Loucy (cell line): Measurements from ENCODE around the gene HCN1.
"Not testable (repeated sequence)": the region's sequence is repeated elsewhere in the genome, so short reads cannot be mapped to it uniquely, and the experiment has no call there.

ENCODE experiments used
- H2AFZ ChIP-seq: fragments of 200-600 bp; sonication (generic); 2 replicates; pipeline ENCODE4 v1.6.0; 2016; ENCODE audit warnings: antibody characterized with exemption, mild to moderate bottlenecking, low read length, moderate library complexity
- H3F3A ChIP-seq: fragments of 200-600 bp; 2 replicates; pipeline ENCODE4 v1.6.0; 2016; ENCODE audit warnings: antibody characterized with exemption, low read depth, mild to moderate bottlenecking
- H3K27me3 ChIP-seq: fragments of 200-600 bp; sonication (generic); 2 replicates; pipeline ENCODE4 v1.6.1; 2014; ENCODE audit warnings: low read length, mild to moderate bottlenecking; ENCODE audit not compliant: insufficient read depth, poor library complexity, severe bottlenecking
- H3K36me3 ChIP-seq: fragments of 200-600 bp; sonication (generic); 2 replicates; pipeline ENCODE4 v1.6.1; 2016; ENCODE audit warnings: low read length; ENCODE audit not compliant: insufficient read depth
- H3K4me1 ChIP-seq: fragments of 200-600 bp; sonication (generic); 2 replicates; pipeline ENCODE4 v1.5.1; 2014; ENCODE audit warnings: low read length, mild to moderate bottlenecking; ENCODE audit not compliant: insufficient read depth, poor library complexity, severe bottlenecking
- H3K4me2 ChIP-seq: fragments of 200-600 bp; sonication (generic); 2 replicates; pipeline ENCODE4 v1.6.0; 2014; ENCODE audit warnings: antibody characterized with exemption, low read length, low read depth, mild to moderate bottlenecking; ENCODE audit not compliant: poor library complexity, severe bottlenecking
- H3K4me3 ChIP-seq: fragments of 200-600 bp; sonication (generic); 2 replicates; pipeline ENCODE4 v1.5.1; 2014; ENCODE audit warnings: low read length, mild to moderate bottlenecking, mixed read lengths; ENCODE audit not compliant: poor library complexity, severe bottlenecking
- H3K79me2 ChIP-seq: fragments of 200-600 bp; sonication (generic); 2 replicates; pipeline ENCODE4 v1.6.1; 2014; ENCODE audit warnings: low read length; ENCODE audit not compliant: insufficient read depth
- H3K9ac ChIP-seq: fragments of 200-600 bp; sonication (generic); 2 replicates; pipeline ENCODE4 v1.6.0; 2014; ENCODE audit warnings: mild to moderate bottlenecking, low read depth, low read length, moderate library complexity; ENCODE audit not compliant: poor library complexity, severe bottlenecking
- H3K9me2 ChIP-seq: fragments of 200-600 bp; sonication (generic); replicated peaks from 2 replicates; pipeline ENCODE4 v1.6.1; 2016; ENCODE audit warnings: low read depth, low read length, mixed read lengths
- H3K9me3 ChIP-seq: fragments of 200-600 bp; sonication (generic); 2 replicates; pipeline ENCODE4 v1.6.1; 2014; ENCODE audit warnings: mild to moderate bottlenecking, antibody characterized with exemption, low read length, low read depth; ENCODE audit not compliant: insufficient read depth
- H4K20me1 ChIP-seq: fragments of 200-600 bp; sonication (generic); 2 replicates; pipeline ENCODE4 v1.6.0; 2014; ENCODE audit warnings: antibody characterized with exemption, low read length, mild to moderate bottlenecking; ENCODE audit not compliant: insufficient read depth, poor library complexity, severe bottlenecking
- EZH2phosphoT487 ChIP-seq: fragments of 200-600 bp; IDR thresholded peaks from 2 replicates; pipeline ENCODE4 v1.6.1; 2018; ENCODE audit warnings: antibody characterized with exemption, mild to moderate bottlenecking, moderate library complexity, borderline replicate concordance
- TF ChIP-seq, protein P1 (sequence below): fragments of 200-600 bp; sonication (generic); conservative IDR thresholded peaks from 2 replicates; pipeline ENCODE4 v1.5.1; 2014; ENCODE audit warnings: mild to moderate bottlenecking, antibody characterized with exemption, low read length

Gene HCN1

DNA sequence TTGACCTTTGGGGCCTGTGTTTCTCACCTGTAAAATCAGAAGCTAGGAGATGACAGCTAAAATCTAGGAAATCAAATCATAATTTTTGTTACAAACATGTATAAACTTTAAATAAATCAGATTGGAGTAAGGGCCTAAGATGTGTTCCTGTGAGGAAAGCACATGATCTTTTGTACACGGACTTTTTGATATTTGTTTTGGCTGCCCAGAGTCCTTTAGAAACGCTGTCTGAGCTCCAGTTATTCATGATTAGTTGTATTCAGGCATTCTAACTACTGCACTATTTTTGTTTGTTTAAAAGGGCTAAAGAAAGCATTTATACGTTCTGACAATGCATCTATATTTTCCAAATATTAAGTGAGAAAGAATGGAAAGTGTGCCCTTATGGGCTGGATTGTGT, 94.8 kb downstream of the HCN1 start:
- H3K79me2 ChIP-seq, result no peaks in the 10 kb centered on the region
- H2AFZ ChIP-seq, result no peak overlapping the region
- no peaks in the 10 kb centered on the region for H3F3A ChIP-seq
- H3K9me3 ChIP-seq, result no peaks in the 10 kb centered on the region
- no peaks in the 10 kb centered on the region for H3K27me3 ChIP-seq
- H3K9me2 ChIP-seq, result no peaks in the 10 kb centered on the region
- no peak overlapping the region for H3K4me2 ChIP-seq
- no peak overlapping the region for H3K9ac ChIP-seq
- TF ChIP-seq, protein P1, sequence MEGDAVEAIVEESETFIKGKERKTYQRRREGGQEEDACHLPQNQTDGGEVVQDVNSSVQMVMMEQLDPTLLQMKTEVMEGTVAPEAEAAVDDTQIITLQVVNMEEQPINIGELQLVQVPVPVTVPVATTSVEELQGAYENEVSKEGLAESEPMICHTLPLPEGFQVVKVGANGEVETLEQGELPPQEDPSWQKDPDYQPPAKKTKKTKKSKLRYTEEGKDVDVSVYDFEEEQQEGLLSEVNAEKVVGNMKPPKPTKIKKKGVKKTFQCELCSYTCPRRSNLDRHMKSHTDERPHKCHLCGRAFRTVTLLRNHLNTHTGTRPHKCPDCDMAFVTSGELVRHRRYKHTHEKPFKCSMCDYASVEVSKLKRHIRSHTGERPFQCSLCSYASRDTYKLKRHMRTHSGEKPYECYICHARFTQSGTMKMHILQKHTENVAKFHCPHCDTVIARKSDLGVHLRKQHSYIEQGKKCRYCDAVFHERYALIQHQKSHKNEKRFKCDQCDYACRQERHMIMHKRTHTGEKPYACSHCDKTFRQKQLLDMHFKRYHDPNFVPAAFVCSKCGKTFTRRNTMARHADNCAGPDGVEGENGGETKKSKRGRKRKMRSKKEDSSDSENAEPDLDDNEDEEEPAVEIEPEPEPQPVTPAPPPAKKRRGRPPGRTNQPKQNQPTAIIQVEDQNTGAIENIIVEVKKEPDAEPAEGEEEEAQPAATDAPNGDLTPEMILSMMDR, result no peak
- TF ChIP-seq EZH2phosphoT487, result no peak
- H4K20me1 ChIP-seq, result no peaks in the 10 kb centered on the region
- H3K4me3 ChIP-seq, result no peak overlapping the region
- no peaks in the 10 kb centered on the region for H3K36me3 ChIP-seq
- H3K4me1 ChIP-seq, result no peaks in the 10 kb centered on the region

DNA sequence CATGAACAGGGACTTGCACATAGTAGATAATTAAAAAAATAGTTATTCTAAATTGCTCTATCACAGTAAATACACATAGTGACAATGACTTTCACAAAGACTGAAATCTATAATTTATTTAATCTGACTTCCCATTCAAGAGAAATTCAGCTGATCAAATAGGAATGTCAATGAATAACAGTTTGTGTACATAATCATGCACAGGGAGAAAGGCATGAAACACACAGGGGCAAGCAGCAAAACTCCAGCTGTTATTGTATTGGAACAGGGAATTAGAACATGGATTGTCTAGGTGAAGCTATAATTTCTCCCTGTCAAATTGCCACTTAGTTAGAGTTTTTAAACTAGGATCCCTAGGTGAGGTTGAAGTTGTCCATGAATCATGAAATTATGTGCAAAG, 99.9 kb downstream of the HCN1 start:
- Histone ChIP-seq H3K9ac (no peak overlapping the region), H3K79me2 (no peaks in the 10 kb centered on the region), H3K4me2 (no peak overlapping the region), H3K9me2 (no peaks in the 10 kb centered on the region), H3K36me3 (no peaks in the 10 kb centered on the region), H3K4me1 (no peaks in the 10 kb centered on the region), H3K9me3 (no peaks in the 10 kb centered on the region), H2AFZ (no peak overlapping the region), H3K27me3 (no peaks in the 10 kb centered on the region), H3K4me3 (no peak overlapping the region), H4K20me1 (no peaks in the 10 kb centered on the region), H3F3A (no peaks in the 10 kb centered on the region)
- no peak for TF ChIP-seq EZH2phosphoT487
- TF ChIP-seq, protein P1, result no peak

DNA sequence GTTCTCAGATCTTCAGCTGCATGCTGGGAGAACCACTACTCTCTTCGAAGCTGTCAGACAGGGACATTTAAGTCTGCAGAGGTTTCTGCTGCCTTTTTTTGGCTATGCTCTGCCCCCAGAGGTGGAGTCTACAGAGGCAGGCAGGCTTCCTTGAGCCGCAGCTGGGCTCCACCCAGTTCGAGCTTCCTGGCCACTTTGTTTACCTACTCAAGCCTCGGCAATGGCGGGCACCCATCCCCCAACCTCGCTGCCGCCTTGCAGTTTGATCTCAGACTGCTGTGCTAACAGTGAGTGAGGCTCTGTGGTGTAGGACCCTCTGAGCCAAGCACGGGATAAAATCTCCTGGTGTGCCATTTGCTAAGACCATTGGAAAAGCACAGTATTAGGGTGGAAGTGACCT, 110.2 kb downstream of the HCN1 start:
- H3K79me2 ChIP-seq, H3K36me3 ChIP-seq, H2AFZ ChIP-seq, H3K27me3 ChIP-seq, H3K4me3 ChIP-seq, H3F3A ChIP-seq, H4K20me1 ChIP-seq, H3K9me2 ChIP-seq, H3K4me2 ChIP-seq, H3K9me3 ChIP-seq, H3K4me1 ChIP-seq, H3K9ac ChIP-seq: not testable (repeated sequence)

DNA sequence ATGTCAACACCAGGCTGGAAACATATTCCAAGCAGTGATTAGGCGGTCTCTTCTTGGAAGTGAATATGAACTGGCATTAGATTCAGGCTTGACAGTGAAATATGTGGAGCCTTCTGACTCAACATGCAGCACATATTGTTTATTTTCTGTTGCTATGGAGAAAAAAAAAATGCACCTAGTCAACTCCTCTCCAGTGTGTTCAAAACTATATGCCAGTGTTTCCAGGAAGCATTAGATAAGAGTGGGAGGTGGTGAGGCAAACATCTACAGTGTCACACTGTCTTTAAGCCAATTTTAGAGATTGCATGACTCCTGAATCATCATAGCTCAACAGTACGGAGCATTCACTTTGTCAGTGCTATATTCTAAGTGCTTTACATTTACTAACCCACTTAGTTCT, 117.9 kb downstream of the HCN1 start:
- Histone ChIP-seq H4K20me1 (no peaks in the 10 kb centered on the region), H2AFZ (no peak overlapping the region), H3K4me3 (no peak overlapping the region)

More for the DNA sequence above, 117.9 kb downstream of the HCN1 start:
- TF ChIP-seq, protein P1, result no peak
- no peak for TF ChIP-seq EZH2phosphoT487
- Histone ChIP-seq H3K9me2 (no peaks in the 10 kb centered on the region), H3K79me2 (no peaks in the 10 kb centered on the region), H3F3A (no peaks in the 10 kb centered on the region), H3K36me3 (no peaks in the 10 kb centered on the region), H3K4me1 (no peaks in the 10 kb centered on the region), H3K27me3 (no peaks in the 10 kb centered on the region), H3K9me3 (no peaks in the 10 kb centered on the region), H3K9ac (no peak overlapping the region), H3K4me2 (no peak overlapping the region)
